ENCODE results near the gene AOAH. TPM values are rescaled to one million over a fixed set of nuclear protein-coding genes. Genes with fewer than 3 reads are reported as not detected.
"Not testable (repeated sequence)": the region's sequence is repeated elsewhere in the genome, so short reads cannot be mapped to it uniquely, and the experiment has no call there.

The AOAH gene
- total RNA-seq, 1 donor from 2014 or later: 0.28 TPM

GRCh38 chr7:36724996-36725395, 702 bp upstream of the AOAH start:
- H3K36me3 Mint-ChIP-seq (ENCODE audit: low read depth, unreplicated experiment): no peaks in the 10 kb centered on the region

GRCh38 chr7:36723291-36723690, 1.0 kb downstream of the AOAH start:
- Mint-ChIP-seq H3K36me3 (ENCODE audit: low read depth, unreplicated experiment) (no peaks in the 10 kb centered on the region), H3K27ac (ENCODE audit: unreplicated experiment) (no peak overlapping the region), H3K4me1 (ENCODE audit: unreplicated experiment) (peaks cover 5% of the 10 kb centered on the region), H3K9me3 (ENCODE audit: unreplicated experiment) (no peaks in the 10 kb centered on the region), H3K27me3 (ENCODE audit: unreplicated experiment) (no peaks in the 10 kb centered on the region), H3K4me3 (ENCODE audit: unreplicated experiment) (no peak overlapping the region)
- DNase-seq (ENCODE audit: low spot score): no peak
- TF ChIP-seq, protein P1, sequence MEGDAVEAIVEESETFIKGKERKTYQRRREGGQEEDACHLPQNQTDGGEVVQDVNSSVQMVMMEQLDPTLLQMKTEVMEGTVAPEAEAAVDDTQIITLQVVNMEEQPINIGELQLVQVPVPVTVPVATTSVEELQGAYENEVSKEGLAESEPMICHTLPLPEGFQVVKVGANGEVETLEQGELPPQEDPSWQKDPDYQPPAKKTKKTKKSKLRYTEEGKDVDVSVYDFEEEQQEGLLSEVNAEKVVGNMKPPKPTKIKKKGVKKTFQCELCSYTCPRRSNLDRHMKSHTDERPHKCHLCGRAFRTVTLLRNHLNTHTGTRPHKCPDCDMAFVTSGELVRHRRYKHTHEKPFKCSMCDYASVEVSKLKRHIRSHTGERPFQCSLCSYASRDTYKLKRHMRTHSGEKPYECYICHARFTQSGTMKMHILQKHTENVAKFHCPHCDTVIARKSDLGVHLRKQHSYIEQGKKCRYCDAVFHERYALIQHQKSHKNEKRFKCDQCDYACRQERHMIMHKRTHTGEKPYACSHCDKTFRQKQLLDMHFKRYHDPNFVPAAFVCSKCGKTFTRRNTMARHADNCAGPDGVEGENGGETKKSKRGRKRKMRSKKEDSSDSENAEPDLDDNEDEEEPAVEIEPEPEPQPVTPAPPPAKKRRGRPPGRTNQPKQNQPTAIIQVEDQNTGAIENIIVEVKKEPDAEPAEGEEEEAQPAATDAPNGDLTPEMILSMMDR (IDR thresholded peaks at IDR 0.05; ENCODE audit: unreplicated experiment): no peak

More at GRCh38 chr7:36724996-36725395, 702 bp upstream of the AOAH start:
- H3K4me1 Mint-ChIP-seq (ENCODE audit: unreplicated experiment): peaks cover 5% of the 10 kb centered on the region
- no peak overlapping the region for H3K4me3 Mint-ChIP-seq (ENCODE audit: unreplicated experiment)
- TF ChIP-seq, protein P1 (IDR thresholded peaks at IDR 0.05; ENCODE audit: unreplicated experiment): no peak
- H3K9me3 Mint-ChIP-seq (ENCODE audit: unreplicated experiment): no peaks in the 10 kb centered on the region
- no peaks in the 10 kb centered on the region for H3K27me3 Mint-ChIP-seq (ENCODE audit: unreplicated experiment)
- H3K27ac Mint-ChIP-seq (ENCODE audit: unreplicated experiment): no peak overlapping the region
- DNase-seq (ENCODE audit: low spot score): no peak

DNA sequence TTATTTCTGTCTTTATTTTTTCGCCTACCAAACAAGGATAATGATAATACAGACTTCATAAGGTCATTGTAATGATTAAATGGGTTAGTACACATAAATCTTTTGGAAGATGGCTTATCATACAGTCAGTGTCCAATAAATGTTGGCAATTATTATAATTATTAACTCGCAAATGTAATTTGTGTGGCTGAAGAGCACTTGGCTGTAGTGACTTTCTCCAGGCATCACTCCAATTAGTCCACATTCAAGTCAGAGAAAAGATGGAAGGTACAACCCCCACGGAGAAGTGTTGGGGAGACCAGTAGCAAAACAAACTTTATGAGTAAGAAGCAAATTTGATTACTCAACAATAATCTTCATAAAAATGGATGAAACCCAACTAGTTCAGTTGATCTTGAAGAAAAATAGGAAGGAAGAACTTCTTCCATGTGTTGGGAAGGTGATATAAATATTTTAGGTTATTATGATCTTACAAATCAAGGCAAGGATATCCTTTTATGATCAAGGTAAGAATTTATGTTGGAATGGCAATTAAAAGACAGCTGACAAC, 5.1 kb downstream of the AOAH start:
- Mint-ChIP-seq H3K4me1 (ENCODE audit: unreplicated experiment) (peaks cover 5% of the 10 kb centered on the region), H3K27ac (ENCODE audit: unreplicated experiment) (no peak overlapping the region), H3K4me3 (ENCODE audit: unreplicated experiment) (no peak overlapping the region), H3K27me3 (ENCODE audit: unreplicated experiment) (no peaks in the 10 kb centered on the region), H3K9me3 (ENCODE audit: unreplicated experiment) (no peaks in the 10 kb centered on the region), H3K36me3 (ENCODE audit: low read depth, unreplicated experiment) (no peaks in the 10 kb centered on the region)
- no peak for DNase-seq (ENCODE audit: low spot score)
- TF ChIP-seq, protein P1 (IDR thresholded peaks at IDR 0.05; ENCODE audit: unreplicated experiment): no peak

DNA sequence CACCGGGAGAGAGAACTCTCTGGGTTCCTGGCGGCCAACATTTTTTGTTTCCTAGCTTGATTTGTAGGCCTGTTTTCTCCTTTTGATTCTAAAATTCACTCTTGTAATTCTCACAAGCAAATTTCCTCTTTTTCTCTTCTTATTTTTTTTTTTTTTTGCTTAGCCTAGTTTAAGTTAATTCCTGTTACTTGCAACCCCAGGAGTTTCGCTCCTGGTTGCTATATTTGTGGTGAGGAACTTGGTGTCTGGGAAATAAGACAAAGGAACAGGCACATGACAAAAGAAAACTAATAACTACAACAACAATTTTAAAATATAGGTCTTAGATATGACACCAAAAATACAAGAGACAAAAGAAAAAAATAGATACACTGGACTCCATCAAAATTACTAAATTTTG, 6.7 kb downstream of the AOAH start:
- H3K4me1 Mint-ChIP-seq (ENCODE audit: unreplicated experiment): peaks cover 5% of the 10 kb centered on the region
- no peak overlapping the region for H3K27ac Mint-ChIP-seq (ENCODE audit: unreplicated experiment)
- H3K4me3 Mint-ChIP-seq (ENCODE audit: unreplicated experiment): no peak overlapping the region
- TF ChIP-seq, protein P1 (IDR thresholded peaks at IDR 0.05; ENCODE audit: unreplicated experiment): no peak
- no peak for DNase-seq (ENCODE audit: low spot score)
- H3K9me3 Mint-ChIP-seq (ENCODE audit: unreplicated experiment): no peaks in the 10 kb centered on the region
- H3K27me3 Mint-ChIP-seq (ENCODE audit: unreplicated experiment): no peaks in the 10 kb centered on the region
- no peaks in the 10 kb centered on the region for H3K36me3 Mint-ChIP-seq (ENCODE audit: low read depth, unreplicated experiment)

GRCh38 chr7:36716802-36717201, 7.5 kb downstream of the AOAH start:
- DNase-seq (ENCODE audit: low spot score); H3K4me3 Mint-ChIP-seq (ENCODE audit: unreplicated experiment); H3K27ac Mint-ChIP-seq (ENCODE audit: unreplicated experiment); H3K9me3 Mint-ChIP-seq (ENCODE audit: unreplicated experiment); H3K4me1 Mint-ChIP-seq (ENCODE audit: unreplicated experiment); H3K36me3 Mint-ChIP-seq (ENCODE audit: low read depth, unreplicated experiment); H3K27me3 Mint-ChIP-seq (ENCODE audit: unreplicated experiment): not testable (repeated sequence)

Data from endothelial cell (in vitro differentiated cells).